Renal cortical epithelial cell (primary cell): ENCODE results near the gene ADIPOR2. TPM values are rescaled to one million over a fixed set of nuclear protein-coding genes. Genes with fewer than 3 reads are reported as not detected.

Experiments
- DNase-seq: peaks from one replicate; pipeline ENCODE4 v3.0.0-alpha.2; 2011; ENCODE audit warnings: low read depth
- total RNA-seq: library from RNA; depleted of rRNA; stranded (reverse); fragments of >200 nt; gene quantifications from 2 replicates; pipeline ENCODE4 v1.2.3, GENCODE V29; 2014

Gene ADIPOR2
- 32.1 and 47.1 TPM in 2 replicates for total RNA-seq

GRCh38 chr12:1690578-1691122 is at the start of gene ADIPOR2:
Gene ADIPOR2, plus strand, starts transcription at chr12:1691070. Its CDS starts 63,274 bp downstream, at chr12:1754344.
- DNase-seq, result peak; percentile 90

GRCh38 chr12:1642513-1642912 is 48.4 kb upstream of the ADIPOR2 start:
- DNase-seq, result no peak

GRCh38 chr12:1643043-1643442 is 47.8 kb upstream of the ADIPOR2 start:
- DNase-seq, result no peak

GRCh38 chr12:1643905-1644533 is 46.9 kb upstream of the ADIPOR2 start:
- DNase-seq, result no peak

- DNase-seq, result peak; percentile 42
Measured at GRCh38 chr12:1644534-1645438, 46.1 kb upstream of the ADIPOR2 start.

- no peak for DNase-seq
Measured at GRCh38 chr12:1645819-1646218, 45.1 kb upstream of the ADIPOR2 start.

- DNase-seq, result no peak
Measured at GRCh38 chr12:1646569-1647284, 44.1 kb upstream of the ADIPOR2 start.

- DNase-seq, result no peak
Measured at GRCh38 chr12:1647285-1647669, 43.6 kb upstream of the ADIPOR2 start.

GRCh38 chr12:1650260-1650977 is 40.5 kb upstream of the ADIPOR2 start:
- no peak for DNase-seq

GRCh38 chr12:1650978-1651361 is 39.9 kb upstream of the ADIPOR2 start:
- no peak for DNase-seq

- no peak for DNase-seq
Measured at GRCh38 chr12:1651946-1652345, 38.9 kb upstream of the ADIPOR2 start.

GRCh38 chr12:1655225-1655788 is 35.6 kb upstream of the ADIPOR2 start:
- DNase-seq, result no peak

GRCh38 chr12:1656902-1657301 is 34.0 kb upstream of the ADIPOR2 start:
- DNase-seq, result no peak

- DNase-seq, result no peak
Measured at GRCh38 chr12:1657688-1658087, 33.2 kb upstream of the ADIPOR2 start.

GRCh38 chr12:1660304-1661187 is 30.3 kb upstream of the ADIPOR2 start:
- DNase-seq, result peak; percentile 71

GRCh38 chr12:1661553-1662335 is 29.1 kb upstream of the ADIPOR2 start:
- DNase-seq, result peak; percentile 75

GRCh38 chr12:1662761-1663439 is 28.0 kb upstream of the ADIPOR2 start:
- peak; percentile 24 for DNase-seq

- DNase-seq, result no peak
Measured at GRCh38 chr12:1663440-1664132, 27.3 kb upstream of the ADIPOR2 start.
